ENCODE data around the gene RPH3AL. TPM values are rescaled to one million over a fixed set of nuclear protein-coding genes. Genes with fewer than 3 reads are reported as not detected.
A peak's percentile ranks its signal among the peaks of the same experiment; 100 is the strongest.

The RPH3AL gene
- polyA plus RNA-seq, 3 donors = 0.71 to 1.9 (median 1.5) TPM

- Mint-ChIP-seq H3K9me3 (peaks cover 0 to 10% (median 5%) of the 10 kb centered on the region in 7 donors), H3K4me1 (peaks cover 24% of the 10 kb centered on the region), H3K4me3 (no peak overlapping the region), H3K36me3 (no peaks in the 10 kb centered on the region), H3K27ac (peak overlapping the region in 1 of 7 donors; percentile 40), H3K27me3 (ENCODE audit: low read depth in 3 of 3) (peaks cover 26 to 29% (median 28%) of the 10 kb centered on the region in 3 donors)
- Histone ChIP-seq H3K27me3 (ENCODE audit: control insufficient read depth in 2 of 2, insufficient read depth in 2 of 2, low read length in 2 of 2) (peaks cover 10 to 13% of the 10 kb centered on the region in 2 donors), H3K27ac (ENCODE audit: low read depth in 1 of 2, low read length in 2 of 2) (no peak overlapping the region), H2AFZ (ENCODE audit: insufficient read depth, low read depth, low read length, poor library complexity, severe bottlenecking) (no peak overlapping the region), H3K36me3 (replicated peaks in 1 of 2; ENCODE audit: control insufficient read depth in 1 of 2, insufficient read depth in 2 of 2, low read length in 2 of 2) (no peaks in the 10 kb centered on the region), H3K9ac (ENCODE audit: insufficient read depth, low read length, poor library complexity, severe bottlenecking) (no peak overlapping the region), H4K20me1 (ENCODE audit: insufficient read depth, low read length) (no peaks in the 10 kb centered on the region), H3K4me1 (ENCODE audit: control insufficient read depth in 1 of 2, insufficient read depth in 2 of 2, low read length in 2 of 2) (peaks cover 25 to 30% of the 10 kb centered on the region in 2 donors), H3K4me2 (replicated peaks; ENCODE audit: extremely low read depth, low read length, poor library complexity, severe bottlenecking) (no peak overlapping the region), H3K4me3 (replicated peaks in 1 of 3; ENCODE audit: low read depth in 2 of 3, low read length in 3 of 3) (no peak overlapping the region), H3K9me3 (replicated peaks in 1 of 2; ENCODE audit: control insufficient read depth in 1 of 2, insufficient read depth in 1 of 2, low read length in 2 of 2) (no peaks in the 10 kb centered on the region), H3K79me2 (ENCODE audit: insufficient read depth, low read length) (no peaks in the 10 kb centered on the region)
- 82% methylated on average over 7 of the region's 12 CpGs for WGBS (ENCODE audit: insufficient coverage)
- DNase-seq = no peak
- TF ChIP-seq CTCF (IDR thresholded peaks at IDR 0.05) = no peak
- intact Hi-C loops (cut with micrococcal nuclease) = no loop called here
These were observed 37.4 kb upstream of the RPH3AL start for GRCh38 chr17:390025-390424.

- H3K4me3 Mint-ChIP-seq = no peak overlapping the region
- intact Hi-C loops (cut with micrococcal nuclease) = no loop called here
- no peak overlapping the region for H3K9ac ChIP-seq (ENCODE audit: insufficient read depth, low read length, poor library complexity, severe bottlenecking)
- TF ChIP-seq CTCF (IDR thresholded peaks at IDR 0.05) = no peak
- H3K9me3 Mint-ChIP-seq = peaks cover 0 to 15% (median 8%) of the 10 kb centered on the region in 7 donors
- no peak overlapping the region for H3K27ac Mint-ChIP-seq
- H3K27ac ChIP-seq (ENCODE audit: low read depth in 1 of 2, low read length in 2 of 2) = no peak overlapping the region
- H3K4me1 ChIP-seq (ENCODE audit: control insufficient read depth in 1 of 2, insufficient read depth in 2 of 2, low read length in 2 of 2) = peaks cover 11 to 16% of the 10 kb centered on the region in 2 donors
- H3K4me3 ChIP-seq (replicated peaks in 1 of 3; ENCODE audit: low read depth in 2 of 3, low read length in 3 of 3) = no peak overlapping the region
- peaks cover 17% of the 10 kb centered on the region for H3K4me1 Mint-ChIP-seq
- peaks cover 41 to 47% (median 45%) of the 10 kb centered on the region in 3 donors for H3K27me3 Mint-ChIP-seq (ENCODE audit: low read depth in 3 of 3)
- no peaks in the 10 kb centered on the region for H3K79me2 ChIP-seq (ENCODE audit: insufficient read depth, low read length)
- H4K20me1 ChIP-seq (ENCODE audit: insufficient read depth, low read length) = no peaks in the 10 kb centered on the region
- peaks cover 0 to 4% of the 10 kb centered on the region in 2 donors for H3K9me3 ChIP-seq (replicated peaks in 1 of 2; ENCODE audit: control insufficient read depth in 1 of 2, insufficient read depth in 1 of 2, low read length in 2 of 2)
- H3K4me2 ChIP-seq (replicated peaks; ENCODE audit: extremely low read depth, low read length, poor library complexity, severe bottlenecking) = no peak overlapping the region
- H2AFZ ChIP-seq (ENCODE audit: insufficient read depth, low read depth, low read length, poor library complexity, severe bottlenecking) = no peak overlapping the region
- WGBS (ENCODE audit: insufficient coverage) = 94% methylated on average over 9 of the region's 10 CpGs
- H3K27me3 ChIP-seq (ENCODE audit: control insufficient read depth in 2 of 2, insufficient read depth in 2 of 2, low read length in 2 of 2) = peaks cover 13 to 30% of the 10 kb centered on the region in 2 donors
- H3K36me3 Mint-ChIP-seq = peaks cover 5 to 7% of the 10 kb centered on the region in 2 donors
- no peak for DNase-seq
- H3K36me3 ChIP-seq (replicated peaks in 1 of 2; ENCODE audit: control insufficient read depth in 1 of 2, insufficient read depth in 2 of 2, low read length in 2 of 2) = no peaks in the 10 kb centered on the region
These were observed 35.5 kb upstream of the RPH3AL start for GRCh38 chr17:388087-388486.
